ENCODE data around the gene PTPN18.

- TF ChIP-seq PKNOX1 (IDR thresholded peaks at IDR 0.05): no peak
- TF ChIP-seq CTBP1 (IDR thresholded peaks at IDR 0.05; ENCODE audit: borderline replicate concordance): no peak
- TF ChIP-seq FOXM1 (IDR thresholded peaks at IDR 0.05; ENCODE audit: borderline replicate concordance): no peak
- no peak for TF ChIP-seq SP1 (IDR thresholded peaks at IDR 0.05)
- no peak for TF ChIP-seq BHLHE40 (IDR thresholded peaks at IDR 0.05; ENCODE audit: borderline replicate concordance)
- no peak for TF ChIP-seq FOXA1 (IDR thresholded peaks at IDR 0.05)
- no peak for TF ChIP-seq TARDBP (IDR thresholded peaks at IDR 0.05)
- no peak for TF ChIP-seq ELF4 (IDR thresholded peaks at IDR 0.05)
- no peak for TF ChIP-seq FOXK2 (IDR thresholded peaks at IDR 0.05)
- TF ChIP-seq SUZ12 (IDR thresholded peaks at IDR 0.05): no peak
- no peak for TF ChIP-seq NFRKB (IDR thresholded peaks at IDR 0.05)
- no peak for TF ChIP-seq ZNF384 (IDR thresholded peaks at IDR 0.05)
- TF ChIP-seq HDGF (IDR thresholded peaks at IDR 0.05; ENCODE audit: borderline replicate concordance): no peak
Measured at GRCh38 chr2:130366720-130367119, 10.9 kb downstream of the PTPN18 start.

All from HEK293T (cell line).